IPS-20b (cell line): ENCODE results near the gene TMEM236.
"Not testable (repeated sequence)": the region's sequence is repeated elsewhere in the genome, so short reads cannot be mapped to it uniquely, and the experiment has no call there.

ENCODE experiments used
- H3K27ac ChIP-seq: one replicate; pipeline ENCODE4 v1.5.1; 2013; ENCODE audit warnings: low read length
- H3K27me3 ChIP-seq: 2 replicates; pipeline ENCODE4 v1.6.1; 2013; ENCODE audit warnings: mild to moderate bottlenecking, low read length, inconsistent platforms; ENCODE audit not compliant: insufficient read depth
- H3K36me3 ChIP-seq: 2 replicates; pipeline ENCODE4 v1.6.1; 2013; ENCODE audit warnings: low read depth, mild to moderate bottlenecking, inconsistent platforms, low read length, moderate library complexity; ENCODE audit not compliant: insufficient read depth
- H3K4me1 ChIP-seq: 2 replicates; pipeline ENCODE4 v1.6.1; 2013; ENCODE audit warnings: mild to moderate bottlenecking, control low read depth, inconsistent platforms, low read length, moderate library complexity; ENCODE audit not compliant: insufficient read depth
- H3K4me3 ChIP-seq: 2 replicates; pipeline ENCODE4 v1.5.1; 2013; ENCODE audit warnings: mild to moderate bottlenecking, low read length, inconsistent platforms
- H3K9ac ChIP-seq: 2 replicates; pipeline ENCODE4 v1.6.1; 2013; ENCODE audit warnings: low read depth, mild to moderate bottlenecking, inconsistent platforms, low read length, moderate library complexity
- H3K9me3 ChIP-seq: 2 replicates; pipeline ENCODE4 v1.6.1; 2013; ENCODE audit warnings: mild to moderate bottlenecking, low read depth, low read length, inconsistent platforms; ENCODE audit not compliant: insufficient read depth

The TMEM236 gene, protein sequence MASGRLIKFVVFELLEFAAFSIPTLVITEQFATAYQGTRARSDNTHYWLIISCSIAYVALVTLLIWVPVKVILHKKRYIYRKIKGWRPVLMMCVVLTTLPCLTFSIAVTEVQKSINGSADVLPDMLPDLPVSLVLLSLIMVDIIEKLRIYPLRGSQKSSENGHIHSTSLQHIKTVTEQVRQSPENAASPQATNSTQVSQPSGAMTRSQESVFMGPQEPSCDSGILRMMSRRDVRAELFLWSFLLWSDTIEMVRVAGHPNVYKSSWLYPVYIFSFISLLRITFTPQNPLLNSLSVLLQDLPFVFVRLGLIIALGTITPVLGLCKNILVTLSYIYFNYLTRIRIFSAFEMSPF

DNA sequence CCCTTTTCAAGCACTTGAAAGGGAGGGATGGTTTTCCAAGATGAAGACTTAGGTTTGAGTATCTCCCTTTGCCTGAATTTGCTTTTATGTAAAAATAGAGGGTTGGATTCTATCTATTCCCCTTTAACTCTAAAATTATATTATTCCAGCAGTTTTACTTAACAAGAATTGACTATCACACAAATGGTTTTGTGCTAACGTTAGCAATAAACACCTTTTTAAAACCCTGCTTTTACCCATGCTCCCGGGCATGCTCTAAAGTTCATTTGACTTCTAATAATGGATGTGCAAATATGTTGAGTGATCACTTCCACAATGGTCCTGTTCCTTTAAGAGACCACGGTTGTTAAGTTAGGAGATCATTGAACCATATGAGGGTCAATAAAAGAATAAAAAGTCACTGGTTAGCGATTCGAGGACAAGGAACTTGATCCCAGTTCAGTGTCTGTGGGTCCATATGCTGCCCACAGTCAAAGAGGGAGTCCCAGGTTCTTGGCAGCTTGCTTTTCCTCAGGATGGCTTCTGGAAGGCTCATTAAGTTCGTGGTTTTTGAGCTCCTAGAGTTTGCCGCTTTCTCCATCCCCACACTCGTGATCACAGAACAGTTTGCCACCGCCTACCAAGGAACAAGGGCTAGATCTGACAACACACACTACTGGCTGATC is at the start of gene TMEM236:
TSS of gene TMEM236 (plus strand) at position 421 of the 665 bp plus-strand sequence. CDS start at position 516, 95 bp downstream.
- Histone ChIP-seq H3K36me3 (no peaks in the 10 kb centered on the region), H3K27ac (no peak within 1 kb of the TSS), H3K9me3 (no peaks in the 10 kb centered on the region), H3K4me1 (no peaks in the 10 kb centered on the region), H3K9ac (no peak within 1 kb of the TSS), H3K27me3 (no peaks in the 10 kb centered on the region), H3K4me3 (no peak within 1 kb of the TSS)

DNA sequence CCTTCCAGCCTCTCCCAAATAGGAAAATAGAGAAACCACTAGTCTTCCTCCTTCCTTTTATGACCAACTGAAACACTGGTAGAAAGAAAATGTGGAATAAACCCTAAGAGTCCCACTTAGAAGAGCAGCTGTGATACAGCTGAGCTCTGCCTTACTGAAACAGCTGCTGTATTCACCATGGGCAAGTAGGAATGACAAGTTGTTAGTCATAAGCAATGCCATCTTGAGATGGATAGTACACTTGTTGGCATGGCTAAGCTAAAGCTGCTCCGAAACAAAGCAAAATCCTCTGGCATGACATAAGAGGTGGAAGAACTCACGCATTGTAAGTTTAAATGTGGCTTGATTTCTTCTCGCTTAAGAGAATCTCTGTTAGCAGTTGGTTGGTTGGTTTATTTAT is 48.3 kb upstream of the TMEM236 start:
- H3K9me3 ChIP-seq: no peaks in the 10 kb centered on the region
- no peaks in the 10 kb centered on the region for H3K4me1 ChIP-seq
- no peak overlapping the region for H3K9ac ChIP-seq
- H3K27me3 ChIP-seq: no peaks in the 10 kb centered on the region
- no peak overlapping the region for H3K27ac ChIP-seq
- peaks cover 31% of the 10 kb centered on the region for H3K36me3 ChIP-seq
- H3K4me3 ChIP-seq: no peak overlapping the region

- Histone ChIP-seq H3K4me1 (no peaks in the 10 kb centered on the region), H3K9me3 (no peaks in the 10 kb centered on the region), H3K27ac (no peak overlapping the region), H3K36me3 (peaks cover 48% of the 10 kb centered on the region), H3K4me3 (no peak overlapping the region), H3K9ac (no peak overlapping the region), H3K27me3 (no peaks in the 10 kb centered on the region)
These were observed 43.2 kb upstream of the TMEM236 start for GRCh38 chr10:17708821-17709220.

- no peak overlapping the region for H3K4me3 ChIP-seq
- H3K9ac ChIP-seq: no peak overlapping the region
- no peak overlapping the region for H3K27ac ChIP-seq
- no peaks in the 10 kb centered on the region for H3K4me1 ChIP-seq
- H3K36me3 ChIP-seq: peaks cover 55% of the 10 kb centered on the region
- H3K9me3 ChIP-seq: no peaks in the 10 kb centered on the region
- H3K27me3 ChIP-seq: no peaks in the 10 kb centered on the region
These were observed 42.5 kb upstream of the TMEM236 start for GRCh38 chr10:17709492-17709891.

DNA sequence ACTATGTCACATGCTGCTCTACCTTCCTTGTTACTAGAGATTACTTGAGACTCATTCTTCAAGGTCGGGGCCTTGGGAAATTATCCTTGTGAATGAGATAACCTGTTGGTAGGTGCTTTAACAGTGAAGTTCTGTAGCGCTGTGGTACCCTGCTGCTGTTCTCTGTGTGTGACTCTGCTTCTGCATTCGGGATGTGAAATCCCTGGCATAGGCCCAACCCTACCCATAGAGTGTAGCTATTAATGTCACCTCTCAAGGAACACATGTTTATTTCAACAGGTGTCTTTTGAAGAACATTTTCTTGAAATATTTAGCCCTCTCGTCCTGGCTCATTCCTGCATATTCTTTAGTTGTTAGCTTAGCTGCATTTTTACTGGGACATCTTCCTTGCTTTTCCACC is 41.8 kb upstream of the TMEM236 start:
- no peaks in the 10 kb centered on the region for H3K27me3 ChIP-seq
- H3K36me3 ChIP-seq: peaks cover 58% of the 10 kb centered on the region
- no peaks in the 10 kb centered on the region for H3K4me1 ChIP-seq
- H3K27ac ChIP-seq: no peak overlapping the region
- no peak overlapping the region for H3K9ac ChIP-seq
- no peaks in the 10 kb centered on the region for H3K9me3 ChIP-seq
- H3K4me3 ChIP-seq: no peak overlapping the region

- Histone ChIP-seq H3K9ac (no peak overlapping the region), H3K36me3 (peaks cover 65% of the 10 kb centered on the region), H3K4me3 (no peak overlapping the region), H3K27ac (no peak overlapping the region), H3K27me3 (no peaks in the 10 kb centered on the region), H3K4me1 (no peaks in the 10 kb centered on the region), H3K9me3 (no peaks in the 10 kb centered on the region)
These were observed 39.9 kb upstream of the TMEM236 start for GRCh38 chr10:17712053-17712452.

GRCh38 chr10:17712717-17713471 is 39.1 kb upstream of the TMEM236 start:
- no peaks in the 10 kb centered on the region for H3K4me1 ChIP-seq
- no peaks in the 10 kb centered on the region for H3K9me3 ChIP-seq
- H3K9ac ChIP-seq: no peak overlapping the region
- H3K36me3 ChIP-seq: peaks cover 72% of the 10 kb centered on the region
- no peak overlapping the region for H3K4me3 ChIP-seq
- H3K27ac ChIP-seq: no peak overlapping the region
- no peaks in the 10 kb centered on the region for H3K27me3 ChIP-seq

- Histone ChIP-seq H3K4me3 (no peak overlapping the region), H3K9ac (no peak overlapping the region), H3K4me1 (no peaks in the 10 kb centered on the region), H3K36me3 (peaks cover 67% of the 10 kb centered on the region), H3K27me3 (no peaks in the 10 kb centered on the region), H3K9me3 (no peaks in the 10 kb centered on the region), H3K27ac (no peak overlapping the region)
These were observed 38.2 kb upstream of the TMEM236 start for GRCh38 chr10:17713758-17714157.

- Histone ChIP-seq H3K27me3 (no peaks in the 10 kb centered on the region), H3K4me1 (no peaks in the 10 kb centered on the region), H3K36me3 (peaks cover 48% of the 10 kb centered on the region), H3K9me3 (no peaks in the 10 kb centered on the region), H3K9ac (no peak overlapping the region), H3K27ac (no peak overlapping the region), H3K4me3 (no peak overlapping the region)
These were observed 35.8 kb upstream of the TMEM236 start for GRCh38 chr10:17716161-17716560.

GRCh38 chr10:17722317-17723014 is 29.5 kb upstream of the TMEM236 start:
- H3K9me3 ChIP-seq, H3K36me3 ChIP-seq, H3K27me3 ChIP-seq, H3K9ac ChIP-seq, H3K4me3 ChIP-seq, H3K4me1 ChIP-seq, H3K27ac ChIP-seq: not testable (repeated sequence)

DNA sequence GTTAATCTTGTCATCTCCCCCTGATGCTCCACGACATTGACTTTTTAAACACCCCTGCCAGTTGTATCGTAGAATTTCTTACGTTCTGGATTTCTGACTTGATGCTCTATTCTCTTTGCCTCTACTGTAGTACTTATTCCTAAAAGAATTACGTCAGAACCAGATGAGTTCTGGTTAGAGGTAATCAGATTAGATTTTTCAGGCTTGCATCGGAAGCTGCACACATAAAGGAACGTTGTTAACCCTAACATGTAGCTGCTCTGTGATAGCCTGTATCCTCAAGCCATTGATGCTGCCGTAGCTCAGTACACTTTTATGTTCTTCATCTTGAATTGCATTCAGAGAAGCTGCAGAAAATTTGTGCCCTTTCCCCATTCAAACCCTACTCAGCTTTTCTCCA is 26.3 kb upstream of the TMEM236 start:
- Histone ChIP-seq H3K9ac (no peak overlapping the region), H3K27me3 (no peaks in the 10 kb centered on the region)

More for the DNA sequence above, 26.3 kb upstream of the TMEM236 start:
- no peak overlapping the region for H3K27ac ChIP-seq
- H3K9me3 ChIP-seq: no peaks in the 10 kb centered on the region; the same call in 1 of the 2 replicates
- no peak overlapping the region for H3K4me3 ChIP-seq
- H3K36me3 ChIP-seq: no peaks in the 10 kb centered on the region
- H3K4me1 ChIP-seq: no peaks in the 10 kb centered on the region
